GM23338 (cell line): Measurements from ENCODE around the gene PPP2CA.

Experiments used
- CREB1 ChIP-seq: fragments of 250-450 bp; sonication (Bioruptor Pico); IDR thresholded peaks from 2 replicates; pipeline ENCODE4 v1.5.0; 2020; ENCODE audit warnings: low read depth, mild to moderate bottlenecking, moderate library complexity
- EZH2 ChIP-seq: fragments of 200-600 bp; sonication (generic); IDR thresholded peaks from one replicate; pipeline ENCODE4 v1.8.0; 2017; ENCODE audit warnings: antibody characterized with exemption, mild to moderate bottlenecking, low read depth; ENCODE audit not compliant: unreplicated experiment
- EZH2phosphoT487 ChIP-seq: fragments of 200-600 bp; sonication (generic); IDR thresholded peaks from one replicate; pipeline ENCODE4 v1.8.1; 2018; ENCODE audit warnings: antibody characterized with exemption; ENCODE audit not compliant: unreplicated experiment
- POLR2AphosphoS5 ChIP-seq: IDR thresholded peaks from 2 replicates; pipeline ENCODE4 v1.6.1; 2016; ENCODE audit warnings: antibody characterized with exemption, low read depth
- STAT1 ChIP-seq: IDR thresholded peaks from one replicate; pipeline ENCODE4 v1.6.1; 2016; ENCODE audit warnings: antibody characterized with exemption; ENCODE audit not compliant: unreplicated experiment
- ZNF114 ChIP-seq: fragments of 250-450 bp; sonication (Bioruptor Pico); IDR thresholded peaks from 2 replicates; pipeline ENCODE4 v1.5.0; 2020; ENCODE audit warnings: mild to moderate bottlenecking, moderate library complexity
- ZNF331 ChIP-seq: fragments of 250-450 bp; sonication (Bioruptor Pico); IDR thresholded peaks from 2 replicates; pipeline ENCODE4 v1.5.0; 2020; ENCODE audit warnings: low read depth, mild to moderate bottlenecking, moderate library complexity
- TF ChIP-seq, protein P1 (sequence below): IDR thresholded peaks from 2 replicates; pipeline ENCODE4 v1.6.1; 2016; ENCODE audit warnings: antibody characterized with exemption
- TF ChIP-seq, protein P2 (sequence below), 2 experiments: fragments of 200-600 bp in 1 of 2; sonication (generic) in 1 of 2; conservative IDR thresholded peaks; 2 replicates each; pipeline versions ENCODE4 v1.5.1 to v1.6.1; 2016 to 2017; ENCODE audit warnings: antibody characterized with exemption in 2 of 2, low read depth in 2 of 2, mild to moderate bottlenecking in 2 of 2, moderate library complexity in 1 of 2
- TF ChIP-seq, protein P3 (sequence below): IDR thresholded peaks from one replicate; pipeline ENCODE4 v1.6.1; 2018; ENCODE audit warnings: antibody characterized with exemption; ENCODE audit not compliant: unreplicated experiment

DNA sequence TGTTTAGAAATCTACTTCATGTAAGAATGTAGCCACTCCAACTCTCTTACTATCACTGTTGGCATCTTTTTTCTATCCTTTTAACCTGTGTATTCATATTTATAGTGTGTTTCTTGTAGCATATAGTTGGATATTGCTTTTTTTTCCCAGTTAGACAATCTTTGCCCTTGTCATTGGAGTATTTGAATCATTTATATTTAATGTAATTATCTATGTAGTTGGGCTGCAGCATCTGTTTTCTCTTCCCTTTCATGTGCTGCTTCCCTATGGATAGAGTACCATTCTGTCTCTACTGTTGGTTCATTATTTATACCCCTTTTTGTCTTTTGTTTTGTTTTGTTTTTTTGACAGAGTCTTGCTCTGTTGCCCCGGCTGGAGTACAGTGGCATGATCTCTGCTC, 45.2 kb upstream of the PPP2CA start:
- TF ChIP-seq EZH2 (no peak), CREB1 (CRISPR knock-in tag) (no peak), POLR2AphosphoS5 (no peak), STAT1 (no peak), EZH2phosphoT487 (no peak), ZNF331 (no peak), ZNF114 (CRISPR knock-in tag) (no peak)
- TF ChIP-seq, protein P1, sequence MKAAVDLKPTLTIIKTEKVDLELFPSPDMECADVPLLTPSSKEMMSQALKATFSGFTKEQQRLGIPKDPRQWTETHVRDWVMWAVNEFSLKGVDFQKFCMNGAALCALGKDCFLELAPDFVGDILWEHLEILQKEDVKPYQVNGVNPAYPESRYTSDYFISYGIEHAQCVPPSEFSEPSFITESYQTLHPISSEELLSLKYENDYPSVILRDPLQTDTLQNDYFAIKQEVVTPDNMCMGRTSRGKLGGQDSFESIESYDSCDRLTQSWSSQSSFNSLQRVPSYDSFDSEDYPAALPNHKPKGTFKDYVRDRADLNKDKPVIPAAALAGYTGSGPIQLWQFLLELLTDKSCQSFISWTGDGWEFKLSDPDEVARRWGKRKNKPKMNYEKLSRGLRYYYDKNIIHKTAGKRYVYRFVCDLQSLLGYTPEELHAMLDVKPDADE, result no peak
- TF ChIP-seq, protein P2, sequence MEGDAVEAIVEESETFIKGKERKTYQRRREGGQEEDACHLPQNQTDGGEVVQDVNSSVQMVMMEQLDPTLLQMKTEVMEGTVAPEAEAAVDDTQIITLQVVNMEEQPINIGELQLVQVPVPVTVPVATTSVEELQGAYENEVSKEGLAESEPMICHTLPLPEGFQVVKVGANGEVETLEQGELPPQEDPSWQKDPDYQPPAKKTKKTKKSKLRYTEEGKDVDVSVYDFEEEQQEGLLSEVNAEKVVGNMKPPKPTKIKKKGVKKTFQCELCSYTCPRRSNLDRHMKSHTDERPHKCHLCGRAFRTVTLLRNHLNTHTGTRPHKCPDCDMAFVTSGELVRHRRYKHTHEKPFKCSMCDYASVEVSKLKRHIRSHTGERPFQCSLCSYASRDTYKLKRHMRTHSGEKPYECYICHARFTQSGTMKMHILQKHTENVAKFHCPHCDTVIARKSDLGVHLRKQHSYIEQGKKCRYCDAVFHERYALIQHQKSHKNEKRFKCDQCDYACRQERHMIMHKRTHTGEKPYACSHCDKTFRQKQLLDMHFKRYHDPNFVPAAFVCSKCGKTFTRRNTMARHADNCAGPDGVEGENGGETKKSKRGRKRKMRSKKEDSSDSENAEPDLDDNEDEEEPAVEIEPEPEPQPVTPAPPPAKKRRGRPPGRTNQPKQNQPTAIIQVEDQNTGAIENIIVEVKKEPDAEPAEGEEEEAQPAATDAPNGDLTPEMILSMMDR (conservative IDR thresholded peaks at IDR 0.05; ENCODE audit: low read depth in 2 of 2), result no peak
- TF ChIP-seq, protein P3, sequence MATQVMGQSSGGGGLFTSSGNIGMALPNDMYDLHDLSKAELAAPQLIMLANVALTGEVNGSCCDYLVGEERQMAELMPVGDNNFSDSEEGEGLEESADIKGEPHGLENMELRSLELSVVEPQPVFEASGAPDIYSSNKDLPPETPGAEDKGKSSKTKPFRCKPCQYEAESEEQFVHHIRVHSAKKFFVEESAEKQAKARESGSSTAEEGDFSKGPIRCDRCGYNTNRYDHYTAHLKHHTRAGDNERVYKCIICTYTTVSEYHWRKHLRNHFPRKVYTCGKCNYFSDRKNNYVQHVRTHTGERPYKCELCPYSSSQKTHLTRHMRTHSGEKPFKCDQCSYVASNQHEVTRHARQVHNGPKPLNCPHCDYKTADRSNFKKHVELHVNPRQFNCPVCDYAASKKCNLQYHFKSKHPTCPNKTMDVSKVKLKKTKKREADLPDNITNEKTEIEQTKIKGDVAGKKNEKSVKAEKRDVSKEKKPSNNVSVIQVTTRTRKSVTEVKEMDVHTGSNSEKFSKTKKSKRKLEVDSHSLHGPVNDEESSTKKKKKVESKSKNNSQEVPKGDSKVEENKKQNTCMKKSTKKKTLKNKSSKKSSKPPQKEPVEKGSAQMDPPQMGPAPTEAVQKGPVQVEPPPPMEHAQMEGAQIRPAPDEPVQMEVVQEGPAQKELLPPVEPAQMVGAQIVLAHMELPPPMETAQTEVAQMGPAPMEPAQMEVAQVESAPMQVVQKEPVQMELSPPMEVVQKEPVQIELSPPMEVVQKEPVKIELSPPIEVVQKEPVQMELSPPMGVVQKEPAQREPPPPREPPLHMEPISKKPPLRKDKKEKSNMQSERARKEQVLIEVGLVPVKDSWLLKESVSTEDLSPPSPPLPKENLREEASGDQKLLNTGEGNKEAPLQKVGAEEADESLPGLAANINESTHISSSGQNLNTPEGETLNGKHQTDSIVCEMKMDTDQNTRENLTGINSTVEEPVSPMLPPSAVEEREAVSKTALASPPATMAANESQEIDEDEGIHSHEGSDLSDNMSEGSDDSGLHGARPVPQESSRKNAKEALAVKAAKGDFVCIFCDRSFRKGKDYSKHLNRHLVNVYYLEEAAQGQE, result no peak
